Activated CD4-positive, alpha-beta T cell treated with anti-CD3 and anti-CD28 coated beads, Interleukin-2, amount 50 U/mL, for 16 hours (primary cell): Measurements from ENCODE around the gene ASB15.
A peak's percentile ranks its signal among the peaks of the same experiment; 100 is the strongest.

Experiments
- DNase-seq: peaks from one replicate; pipeline ENCODE4 v3.0.0-alpha.2; 2020

The ASB15 gene

DNA sequence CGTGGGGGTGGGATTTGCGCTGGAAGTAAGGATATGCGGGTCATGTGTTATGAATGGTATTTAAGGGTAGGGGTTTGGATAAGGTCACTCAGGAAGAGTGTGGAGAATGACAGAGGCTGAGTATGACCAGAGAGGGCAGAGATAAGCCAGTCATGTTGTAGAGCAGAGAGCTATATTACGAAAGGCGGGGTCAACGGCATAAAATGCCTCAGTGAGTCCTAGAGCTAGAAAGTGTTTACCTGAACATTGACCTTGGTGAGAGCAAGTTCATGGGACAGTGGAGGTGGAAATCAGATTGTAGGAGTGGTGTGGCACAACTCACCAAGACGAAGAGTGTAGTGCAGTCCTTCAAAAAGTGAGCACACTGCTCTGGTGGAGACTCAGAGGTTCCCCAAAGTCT, 67.9 kb downstream of the ASB15 start:
- DNase-seq = no peak

DNA sequence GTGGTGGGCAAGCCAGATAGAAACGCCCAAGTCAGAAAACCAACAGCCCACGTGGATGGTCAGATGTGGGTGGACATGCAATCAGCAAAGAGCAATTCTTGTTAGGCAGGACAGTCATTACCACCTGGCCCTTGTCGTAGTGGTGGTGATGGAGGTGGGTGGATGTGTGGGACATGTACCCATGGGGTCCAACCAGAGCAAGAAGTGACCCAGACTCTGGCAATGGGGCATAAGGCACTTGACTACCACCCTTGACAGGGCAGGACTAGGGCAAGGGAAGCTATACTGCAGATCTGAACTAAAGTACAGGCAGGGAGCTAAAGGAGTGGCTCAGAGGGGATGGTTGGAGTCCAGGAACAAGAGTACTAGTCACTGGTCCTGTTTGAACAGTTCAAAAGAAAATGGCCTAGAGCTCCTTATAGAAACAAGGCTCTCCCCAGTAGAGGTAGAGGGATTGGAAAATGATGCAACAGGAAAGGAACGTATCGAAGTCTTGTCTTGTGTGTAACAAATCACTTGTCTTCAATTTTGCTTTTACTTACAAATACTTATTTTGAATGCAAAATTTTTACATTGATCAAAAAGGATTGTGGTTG, 71.6 kb downstream of the ASB15 start:
- no peak for DNase-seq

DNA sequence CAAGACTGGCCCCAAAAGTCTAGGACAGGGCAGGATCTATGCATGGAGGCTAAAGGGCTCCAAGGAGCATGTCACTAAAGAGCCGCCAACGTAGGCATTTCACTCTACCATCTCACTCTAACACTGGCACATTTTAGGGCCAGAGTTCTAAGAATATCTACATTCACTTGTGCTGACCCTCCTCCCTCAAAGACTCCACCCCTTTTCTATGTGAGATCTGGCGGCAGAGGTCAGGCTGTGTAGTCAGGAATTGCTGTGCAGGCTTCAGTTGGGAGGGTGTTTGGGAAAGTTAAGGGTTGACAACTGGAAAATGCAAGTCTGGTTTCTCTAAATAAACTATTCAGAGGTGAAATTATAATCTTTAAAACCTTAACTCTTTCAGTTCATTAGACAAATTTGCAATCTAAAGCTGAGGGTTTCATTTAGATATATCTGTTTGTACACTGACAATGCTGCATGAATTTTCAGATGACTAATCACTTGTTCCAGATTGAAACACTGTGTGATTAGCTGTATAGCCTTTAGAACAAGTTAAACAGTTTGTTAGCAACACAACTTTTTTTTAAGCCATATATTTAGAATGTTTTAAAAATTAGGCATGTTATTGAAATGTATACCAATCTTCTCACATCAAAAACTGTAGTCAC, 72.3 kb downstream of the ASB15 start:
- DNase-seq = no peak

DNA sequence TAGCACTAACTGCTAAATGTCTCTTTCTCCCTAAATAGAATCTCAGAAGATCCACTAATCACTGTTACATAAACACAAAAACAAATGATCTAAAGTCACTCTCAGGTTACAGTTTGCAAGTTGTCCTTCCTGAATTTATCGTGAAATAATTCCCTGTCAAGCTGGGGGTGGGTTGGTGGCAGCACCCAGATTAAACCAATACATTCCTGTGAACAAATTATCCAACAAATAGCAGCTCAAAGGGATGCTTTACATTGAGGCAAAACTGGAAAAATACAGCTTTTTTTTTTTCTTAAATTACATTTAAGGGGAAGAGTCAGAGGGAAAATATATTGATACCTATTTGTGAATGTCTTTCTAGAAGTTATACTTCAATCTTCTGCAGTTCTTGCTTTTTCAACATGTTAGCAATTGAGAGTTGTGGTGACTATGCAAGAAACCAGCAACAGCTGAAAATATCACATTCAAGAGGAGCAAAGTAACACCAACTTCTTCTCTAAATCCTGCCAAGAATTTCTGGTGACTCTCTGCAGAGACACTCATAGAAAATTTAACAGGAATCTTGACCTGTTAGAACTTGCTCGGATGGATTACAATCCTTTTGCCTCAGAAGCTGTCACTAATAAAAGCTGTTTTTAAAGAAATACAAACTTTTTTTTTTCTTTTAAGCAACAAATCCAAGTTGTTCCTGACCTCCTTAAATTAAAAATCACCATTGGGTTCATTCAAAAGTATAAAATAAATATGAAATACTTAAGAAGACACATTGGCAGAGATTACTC, 73.0 kb downstream of the ASB15 start:
- no peak for DNase-seq

DNA sequence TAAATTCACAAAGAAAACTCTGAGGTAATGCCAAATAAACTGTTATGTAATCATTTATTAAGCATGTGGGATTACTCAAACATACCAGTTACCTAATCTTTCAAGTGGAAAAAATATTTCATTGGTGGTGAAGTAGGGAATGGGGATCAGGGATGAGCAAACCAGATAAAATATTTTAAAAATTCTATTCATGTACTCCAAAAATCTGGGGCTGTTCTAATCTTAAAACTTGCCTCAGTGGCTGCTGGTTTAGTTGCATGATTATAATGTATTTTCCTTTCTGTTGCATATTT, 73.5 kb downstream of the ASB15 start:
- no peak for DNase-seq

DNA sequence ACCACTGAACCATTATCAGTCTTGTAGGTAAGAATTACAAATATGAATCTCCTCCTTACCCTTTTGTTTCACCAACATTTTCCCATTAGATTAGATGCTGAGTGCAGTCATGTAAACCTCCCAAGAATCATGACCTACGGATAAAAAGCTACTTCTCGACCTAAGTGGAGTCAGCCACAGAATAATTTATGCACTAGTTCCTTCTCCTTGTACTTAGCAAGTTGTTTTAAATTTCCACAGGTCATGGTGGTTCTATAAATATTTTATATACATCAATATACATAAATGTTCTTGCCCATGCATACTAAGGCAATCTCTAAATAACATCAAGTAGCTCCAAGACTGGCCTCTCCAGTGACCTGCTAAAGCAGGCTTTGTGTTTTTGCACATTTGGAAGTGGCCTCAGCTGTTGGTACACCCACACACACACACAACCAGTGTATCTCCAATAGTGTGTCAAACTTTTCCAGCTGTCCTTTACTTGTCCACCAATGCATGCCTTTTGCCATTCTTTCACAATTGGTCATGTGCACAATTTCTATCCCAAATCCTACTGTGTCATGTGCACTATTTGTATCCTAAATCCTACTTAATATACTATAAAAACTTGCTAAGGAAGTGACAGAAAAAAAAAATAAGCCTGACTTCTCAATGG, 75.6 kb downstream of the ASB15 start:
- DNase-seq = no peak

DNA sequence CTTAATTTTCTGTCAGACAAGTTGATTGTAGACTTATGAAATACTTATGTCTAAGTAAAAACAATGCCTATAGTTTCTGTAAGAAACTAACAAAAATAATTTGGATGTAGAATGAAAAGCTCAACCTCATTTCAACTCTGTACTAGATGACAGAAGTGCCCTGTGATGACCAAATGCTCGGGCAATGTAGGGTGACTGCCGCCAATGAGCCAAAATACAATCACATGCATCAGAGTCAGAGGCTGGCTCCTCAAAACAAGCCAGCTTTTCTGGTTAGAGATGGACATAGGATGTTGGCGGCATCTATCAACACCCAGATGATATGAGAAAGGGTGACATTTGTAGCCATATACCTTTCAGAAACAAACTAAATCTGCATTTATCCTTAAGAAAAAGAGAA, 78.0 kb downstream of the ASB15 start:
- no peak for DNase-seq

DNA sequence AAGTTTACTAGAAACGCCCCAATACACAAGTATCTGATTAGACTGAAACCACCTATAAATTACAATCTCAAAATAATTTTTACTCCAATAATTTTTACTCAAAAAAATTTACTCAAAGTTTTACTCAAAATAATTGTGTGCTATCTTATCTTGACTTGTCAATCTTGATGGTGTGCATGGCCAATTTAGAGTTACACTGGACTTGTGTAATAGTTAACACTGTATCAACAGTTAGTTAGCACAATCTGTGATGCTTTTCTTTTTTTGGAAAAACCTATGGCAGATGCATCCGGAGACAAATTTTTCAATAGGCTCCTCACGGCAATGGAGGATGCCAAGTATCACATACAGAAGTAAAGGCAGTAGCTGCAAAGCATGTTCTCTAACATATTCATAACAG, 79.0 kb downstream of the ASB15 start:
- DNase-seq = no peak

DNA sequence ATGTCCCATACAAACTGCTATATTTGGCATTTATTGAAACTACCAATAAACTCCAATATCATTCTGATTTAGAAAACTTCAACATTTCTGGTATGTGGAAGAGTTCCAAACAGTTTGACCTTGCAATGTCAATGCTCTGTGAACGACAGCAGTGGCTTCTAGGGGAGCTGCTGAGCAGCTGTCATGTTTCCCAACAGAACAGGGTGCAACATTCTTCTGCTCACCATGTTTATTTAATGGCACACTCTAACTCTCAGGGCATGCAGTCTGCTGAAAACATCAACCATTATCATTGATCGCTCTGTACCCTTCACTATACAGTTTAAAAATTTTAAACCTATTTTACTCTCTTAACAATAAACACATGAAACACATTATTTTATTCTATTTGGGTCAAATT, 79.9 kb downstream of the ASB15 start:
- DNase-seq = no peak

DNA sequence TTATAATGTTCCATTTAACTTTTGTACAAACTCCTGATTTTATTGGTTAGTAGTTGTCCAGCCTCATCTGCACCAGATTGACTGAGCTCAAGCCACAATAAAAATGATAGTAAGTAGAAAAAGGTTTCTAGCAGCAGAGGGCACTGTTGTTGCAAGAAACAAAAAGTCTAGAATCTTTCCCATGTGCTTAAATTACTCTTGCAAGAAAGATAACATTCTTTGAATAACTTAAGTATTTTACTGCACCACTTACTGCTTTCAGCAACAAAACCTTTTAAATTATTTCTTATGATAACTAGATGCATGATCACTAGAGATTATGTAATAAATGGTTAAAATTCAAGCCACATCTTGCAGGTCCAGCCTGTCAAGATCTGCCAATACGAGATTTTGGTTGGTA, 81.1 kb downstream of the ASB15 start:
- DNase-seq = peak; percentile 41

DNA sequence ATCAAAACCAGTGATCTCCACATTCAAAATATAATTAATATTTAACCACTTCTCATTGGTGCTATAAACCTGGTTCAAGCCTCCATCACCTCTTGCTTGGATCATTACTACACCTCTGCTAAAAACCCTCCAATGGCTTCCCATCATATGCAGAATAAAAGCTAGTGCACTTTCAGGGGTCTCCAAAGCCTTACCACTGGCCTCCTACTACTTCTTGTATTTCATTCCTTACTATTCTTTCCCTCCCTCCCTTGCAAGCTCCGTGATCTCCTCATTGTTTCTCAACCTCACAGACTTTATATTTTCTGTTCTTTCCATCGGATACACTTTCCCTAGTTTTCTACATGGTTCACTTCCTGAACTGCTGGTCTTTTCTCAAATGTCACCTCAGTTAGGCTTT, 85.5 kb downstream of the ASB15 start:
- DNase-seq = no peak

DNA sequence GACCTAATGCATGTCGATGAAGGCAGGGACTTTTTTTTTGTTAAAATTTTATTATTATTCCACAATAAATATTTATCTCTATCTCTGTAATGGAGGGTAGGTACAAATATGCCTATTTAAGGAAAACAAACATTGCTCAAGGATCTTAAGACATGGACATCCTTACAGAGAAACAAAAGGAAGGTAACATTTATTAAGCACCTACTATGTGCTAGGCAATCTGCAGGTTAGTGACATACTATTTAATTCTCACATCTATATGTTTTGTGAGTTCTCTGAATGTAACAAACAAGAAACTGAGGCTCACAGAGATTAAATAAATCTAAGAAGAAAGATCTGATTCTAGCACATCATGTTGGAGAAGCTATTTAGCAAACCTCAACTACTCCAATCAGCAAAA, 86.1 kb downstream of the ASB15 start:
- no peak for DNase-seq
